Activated CD4-positive, alpha-beta T cell treated with anti-CD3 and anti-CD28 coated beads for 4 hours (primary cell): ENCODE measurements around the gene ELFN1.

Experiments used
- DNase-seq, 2 donors: peaks; one replicate each; pipeline ENCODE4 v3.0.0-alpha.2; 2020

ELFN1 gene

GRCh38 chr7:1643270-1644092 lies 26.6 kb upstream of the ELFN1 start:
- no peak for DNase-seq

- DNase-seq, result no peak
Observed at GRCh38 chr7:1644341-1645070, 25.6 kb upstream of the ELFN1 start.

- no peak for DNase-seq
Observed at GRCh38 chr7:1645071-1645409, 25.0 kb upstream of the ELFN1 start.

- no peak for DNase-seq
Observed at GRCh38 chr7:1645476-1645875, 24.6 kb upstream of the ELFN1 start.

- no peak for DNase-seq
Observed at GRCh38 chr7:1646391-1646790, 23.7 kb upstream of the ELFN1 start.

- DNase-seq, result no peak
Observed at GRCh38 chr7:1646957-1647891, 22.9 kb upstream of the ELFN1 start.

GRCh38 chr7:1647961-1648672 lies 22.0 kb upstream of the ELFN1 start:
- DNase-seq, result no peak

- no peak for DNase-seq
Observed at GRCh38 chr7:1649751-1650326, 20.2 kb upstream of the ELFN1 start.

- DNase-seq, result no peak
Observed at GRCh38 chr7:1650363-1651030, 19.6 kb upstream of the ELFN1 start.

GRCh38 chr7:1651031-1651446 lies 19.0 kb upstream of the ELFN1 start:
- DNase-seq, result no peak

GRCh38 chr7:1651891-1652290 lies 18.2 kb upstream of the ELFN1 start:
- no peak for DNase-seq

- no peak for DNase-seq
Observed at GRCh38 chr7:1653500-1653899, 16.6 kb upstream of the ELFN1 start.

GRCh38 chr7:1654111-1654510 lies 16.0 kb upstream of the ELFN1 start:
- DNase-seq, result no peak

- DNase-seq, result no peak
Observed at GRCh38 chr7:1654738-1655475, 15.2 kb upstream of the ELFN1 start.

- no peak for DNase-seq
Observed at GRCh38 chr7:1659696-1660095, 10.4 kb upstream of the ELFN1 start.

GRCh38 chr7:1661461-1661860 lies 8.6 kb upstream of the ELFN1 start:
- no peak for DNase-seq

GRCh38 chr7:1662101-1662500 lies 8.0 kb upstream of the ELFN1 start:
- no peak for DNase-seq

- no peak for DNase-seq
Observed at GRCh38 chr7:1662767-1663166, 7.3 kb upstream of the ELFN1 start.

- no peak for DNase-seq
Observed at GRCh38 chr7:1663223-1663622, 6.9 kb upstream of the ELFN1 start.

GRCh38 chr7:1663857-1664651 lies 6.0 kb upstream of the ELFN1 start:
- no peak for DNase-seq
